ENCODE measurements around the gene BEAN1.

Gene BEAN1

DNA sequence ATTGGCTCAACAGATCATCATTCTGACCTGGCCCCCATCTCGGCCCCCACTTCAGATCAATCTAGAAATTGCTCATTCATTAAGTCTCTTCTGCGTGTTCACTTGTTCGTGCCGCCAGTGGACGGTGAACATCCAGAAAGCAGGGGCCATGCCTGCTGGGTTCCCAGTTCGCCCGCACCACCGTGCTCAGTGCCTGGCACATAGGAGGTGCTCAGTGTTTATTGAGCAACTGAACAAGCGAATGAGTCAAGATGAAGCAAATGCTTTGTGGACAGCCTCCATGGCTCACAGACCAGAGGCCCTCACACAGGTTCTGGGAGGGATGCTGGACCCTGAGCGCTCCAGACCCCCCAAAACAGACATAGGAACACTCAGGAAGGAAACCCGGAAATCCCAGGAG lies 13.9 kb downstream of the BEAN1 start:
- H3K4me3 ChIP-seq (replicated peaks in 1 of 2; ENCODE audit: low read depth in 2 of 2, low read length in 2 of 2): no peak overlapping the region
- TF ChIP-seq, protein P1, sequence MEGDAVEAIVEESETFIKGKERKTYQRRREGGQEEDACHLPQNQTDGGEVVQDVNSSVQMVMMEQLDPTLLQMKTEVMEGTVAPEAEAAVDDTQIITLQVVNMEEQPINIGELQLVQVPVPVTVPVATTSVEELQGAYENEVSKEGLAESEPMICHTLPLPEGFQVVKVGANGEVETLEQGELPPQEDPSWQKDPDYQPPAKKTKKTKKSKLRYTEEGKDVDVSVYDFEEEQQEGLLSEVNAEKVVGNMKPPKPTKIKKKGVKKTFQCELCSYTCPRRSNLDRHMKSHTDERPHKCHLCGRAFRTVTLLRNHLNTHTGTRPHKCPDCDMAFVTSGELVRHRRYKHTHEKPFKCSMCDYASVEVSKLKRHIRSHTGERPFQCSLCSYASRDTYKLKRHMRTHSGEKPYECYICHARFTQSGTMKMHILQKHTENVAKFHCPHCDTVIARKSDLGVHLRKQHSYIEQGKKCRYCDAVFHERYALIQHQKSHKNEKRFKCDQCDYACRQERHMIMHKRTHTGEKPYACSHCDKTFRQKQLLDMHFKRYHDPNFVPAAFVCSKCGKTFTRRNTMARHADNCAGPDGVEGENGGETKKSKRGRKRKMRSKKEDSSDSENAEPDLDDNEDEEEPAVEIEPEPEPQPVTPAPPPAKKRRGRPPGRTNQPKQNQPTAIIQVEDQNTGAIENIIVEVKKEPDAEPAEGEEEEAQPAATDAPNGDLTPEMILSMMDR (IDR thresholded peaks at IDR 0.05; ENCODE audit: low read depth, low read length): no peak
- no peak for DNase-seq (ENCODE audit: low read depth in 2 of 2)

DNA sequence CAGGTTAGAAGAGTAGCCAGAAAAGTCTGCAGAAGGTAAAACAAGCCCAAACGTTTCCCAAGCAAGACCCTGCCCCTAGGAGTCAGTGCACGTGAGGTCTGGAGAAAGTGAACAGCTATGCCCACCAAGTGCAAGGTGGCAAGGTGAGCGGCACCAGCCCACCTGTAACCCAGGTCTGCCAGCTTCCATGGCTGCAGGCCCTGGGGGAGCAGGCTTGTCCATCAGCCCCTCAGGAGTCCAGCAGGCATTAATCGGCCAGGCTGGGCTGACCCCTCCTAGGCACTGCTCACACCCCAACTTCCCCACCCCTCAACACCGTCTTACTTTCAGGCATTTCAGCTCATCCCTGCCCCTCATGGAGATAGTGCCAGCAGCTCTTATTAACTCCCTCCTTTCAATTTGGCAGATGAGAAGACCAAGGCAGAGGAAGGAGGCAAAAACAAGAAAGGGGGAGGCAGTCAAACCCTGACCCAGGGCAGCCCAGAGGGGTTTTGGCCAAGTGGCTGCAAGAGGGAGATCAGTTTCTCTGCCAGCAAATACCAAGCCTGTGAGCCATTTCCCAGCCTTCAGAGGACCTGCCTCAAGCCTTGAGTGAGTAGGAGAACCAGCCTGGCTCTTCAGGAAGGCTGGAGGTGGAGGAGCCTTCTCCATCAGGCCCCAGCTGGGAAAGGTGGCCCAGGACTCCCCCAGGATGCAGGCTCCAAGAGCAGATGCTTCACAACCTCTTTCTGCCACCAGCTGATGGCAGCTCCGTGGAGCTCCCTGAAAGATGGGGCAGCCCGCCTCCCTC lies 14.7 kb downstream of the BEAN1 start:
- TF ChIP-seq, protein P1 (IDR thresholded peaks at IDR 0.05; ENCODE audit: low read depth, low read length): no peak
- DNase-seq (ENCODE audit: low read depth in 2 of 2): peak; percentile 47 to 64
- H3K4me3 ChIP-seq (replicated peaks in 1 of 2; ENCODE audit: low read depth in 2 of 2, low read length in 2 of 2): no peak overlapping the region

DNA sequence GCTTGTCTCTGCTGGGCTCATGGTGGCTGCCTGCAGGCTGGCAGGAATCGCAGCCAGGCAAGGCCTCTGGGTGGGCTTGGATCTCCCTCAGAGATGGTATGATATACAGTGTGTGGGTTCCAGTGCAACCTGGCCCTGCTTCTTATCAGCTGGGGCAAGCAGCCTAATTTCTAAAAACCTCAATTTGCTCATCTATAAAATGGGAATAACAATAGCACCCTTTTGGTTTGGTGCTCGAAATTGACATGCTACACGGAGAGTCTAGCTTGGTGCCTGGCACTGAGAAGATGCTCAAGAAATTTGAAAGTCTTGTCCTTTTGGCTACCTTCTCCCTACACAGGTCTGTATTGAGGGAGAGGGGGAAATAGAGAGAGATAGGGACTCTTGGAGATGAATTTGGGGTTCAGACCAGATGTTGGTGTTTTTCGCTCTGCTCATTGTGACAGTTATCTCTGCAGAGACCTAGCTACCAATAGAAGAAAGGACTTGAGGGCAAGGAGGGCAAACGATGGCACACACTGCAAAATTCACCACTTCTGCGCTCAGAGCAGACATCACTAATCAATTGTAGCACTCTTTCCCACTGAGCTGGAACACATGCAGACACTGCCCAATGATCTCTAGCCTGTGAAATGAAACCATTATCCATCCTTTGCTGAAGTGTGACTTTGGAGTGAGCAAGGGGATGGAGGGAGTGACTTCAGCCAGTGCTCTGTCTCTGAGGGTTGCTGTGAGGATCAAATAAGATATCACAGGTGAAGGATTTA lies 15.6 kb downstream of the BEAN1 start:
- no peak for DNase-seq (ENCODE audit: low read depth in 2 of 2)
- H3K4me3 ChIP-seq (replicated peaks in 1 of 2; ENCODE audit: low read depth in 2 of 2, low read length in 2 of 2): no peak overlapping the region
- TF ChIP-seq, protein P1 (IDR thresholded peaks at IDR 0.05; ENCODE audit: low read depth, low read length): no peak

DNA sequence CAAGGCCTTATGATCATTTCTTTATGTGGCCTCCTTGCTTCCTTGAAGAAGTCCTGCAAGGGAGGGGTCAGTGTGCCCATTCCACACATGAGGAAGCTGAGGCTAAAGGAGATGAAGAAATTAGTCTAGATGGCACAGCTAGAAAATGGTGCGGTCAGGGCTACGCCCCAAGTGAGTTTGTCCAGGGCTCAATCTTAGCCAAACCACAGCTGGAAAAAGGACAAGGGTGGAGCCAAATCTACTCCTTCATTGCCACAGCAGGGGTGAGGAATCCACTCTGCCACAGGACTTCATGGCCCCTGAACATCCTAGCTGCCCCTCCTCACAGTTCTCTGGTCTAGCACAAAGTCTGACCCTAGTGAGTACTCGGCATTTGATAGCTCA lies 16.2 kb downstream of the BEAN1 start:
- TF ChIP-seq, protein P1 (IDR thresholded peaks at IDR 0.05; ENCODE audit: low read depth, low read length): no peak
- H3K4me3 ChIP-seq (replicated peaks in 1 of 2; ENCODE audit: low read depth in 2 of 2, low read length in 2 of 2): no peak overlapping the region
- DNase-seq (ENCODE audit: low read depth in 2 of 2): no peak

DNA sequence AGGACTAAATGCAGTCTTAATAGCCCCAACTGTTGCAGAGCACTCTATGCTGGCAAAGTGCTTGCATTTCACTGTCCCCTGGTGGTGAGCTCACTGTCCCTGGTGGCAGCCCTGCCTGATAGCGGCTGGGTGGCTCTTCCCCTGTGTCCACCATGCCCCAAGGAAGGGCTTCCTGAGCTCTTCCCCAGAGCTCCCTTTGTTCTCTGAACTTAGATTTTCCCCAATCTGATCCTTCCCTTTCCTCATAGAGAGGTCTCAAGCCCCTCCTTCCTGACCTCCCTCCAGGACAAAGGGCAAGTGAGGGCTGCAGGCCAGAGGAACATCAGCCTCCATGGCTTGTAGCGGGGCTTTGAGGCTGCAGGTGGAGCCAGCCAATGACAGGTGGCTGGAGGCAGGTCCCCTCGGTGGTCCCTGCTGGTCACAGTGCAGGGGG lies 17.0 kb downstream of the BEAN1 start:
- TF ChIP-seq, protein P1 (IDR thresholded peaks at IDR 0.05; ENCODE audit: low read depth, low read length): no peak
- DNase-seq (ENCODE audit: low read depth in 2 of 2): no peak
- H3K4me3 ChIP-seq (replicated peaks in 1 of 2; ENCODE audit: low read depth in 2 of 2, low read length in 2 of 2): no peak overlapping the region

DNA sequence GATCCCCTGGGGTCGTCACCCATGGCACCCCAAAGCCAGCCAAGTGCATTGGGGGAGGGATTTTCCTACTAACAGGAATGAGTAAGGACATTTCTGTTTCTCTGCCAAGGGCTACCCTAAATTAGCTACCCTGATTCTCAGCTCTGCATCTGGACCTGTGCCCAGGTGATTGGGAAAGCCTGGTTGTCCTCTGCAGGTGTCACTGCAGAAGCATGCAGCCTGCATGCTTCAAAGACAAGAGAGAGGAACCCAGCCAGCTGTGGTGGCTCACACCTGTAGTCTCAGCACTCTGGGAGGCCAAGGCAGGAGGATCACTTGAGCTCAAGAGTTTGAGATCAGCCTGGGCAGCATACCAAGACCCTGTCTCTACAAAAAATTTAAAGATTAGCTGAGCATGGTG lies 19.6 kb downstream of the BEAN1 start:
- DNase-seq (ENCODE audit: low read depth in 2 of 2): no peak
- no peak overlapping the region for H3K4me3 ChIP-seq (replicated peaks in 1 of 2; ENCODE audit: low read depth in 2 of 2, low read length in 2 of 2)
- TF ChIP-seq, protein P1 (IDR thresholded peaks at IDR 0.05; ENCODE audit: low read depth, low read length): no peak

Data from cardiac fibroblast (primary cell).